IMR-90 (cell line): ENCODE results near the gene ZDHHC14. TPM values are rescaled to one million over a fixed set of nuclear protein-coding genes. Genes with fewer than 3 reads are reported as not detected.

Source experiments
- ATAC-seq: fragments of 200-7000 bp; cut with Tn5 transposase; 2 replicates; pipeline ENCODE4 v1.9.1; 2020; ENCODE audit warnings: low read depth, mild to moderate bottlenecking, moderate library complexity
- BruUV-seq: library from RNA; stranded (reverse); fragments of 400-500 nt; replicated peaks from 2 replicates; lab custom pipeline; 2021; lab: Mats Ljungman, UMichigan
- CTCF ChIA-PET: fragments of 300-600 bp; formaldehyde crosslinking; extraction: SDS; loops from one replicate; lab custom pipeline; 2021; ENCODE audit warnings: antibody characterized with exemption; lab: Yijun Ruan, JAX
- POLR2A ChIA-PET: fragments of 300-600 bp; sonication (Branson Sonifier 250); formaldehyde crosslinking; loops from one replicate; lab custom pipeline; 2022; ENCODE audit warnings: antibody characterized with exemption; ENCODE audit not compliant: unreplicated experiment; lab: Charles Lee
- DNase-seq: peaks from one replicate; pipeline ENCODE4 v3.0.0; 2013
- H2AFZ ChIP-seq: replicated peaks from 2 replicates; pipeline ENCODE3; 2013; ENCODE audit warnings: low read length, mild to moderate bottlenecking; ENCODE audit not compliant: poor library complexity
- H2AK5ac ChIP-seq: 2 replicates; pipeline ENCODE4 v1.6.1; 2013; ENCODE audit warnings: low read depth, low read length, inconsistent platforms
- H2AK9ac ChIP-seq: replicated peaks from 2 replicates; pipeline ENCODE3; 2013; ENCODE audit warnings: mild to moderate bottlenecking, low read depth, low read length, moderate library complexity; ENCODE audit not compliant: poor library complexity
- H2BK120ac ChIP-seq: 2 replicates; pipeline ENCODE4 v1.6.1; 2013; ENCODE audit warnings: low read depth, low read length, inconsistent platforms
- H2BK15ac ChIP-seq: 3 replicates; pipeline ENCODE4 v1.6.1; 2013; ENCODE audit warnings: low read depth, low read length, inconsistent platforms
- H2BK20ac ChIP-seq: 2 replicates; pipeline ENCODE4 v1.6.1; 2013; ENCODE audit warnings: low read depth, mild to moderate bottlenecking, inconsistent platforms, low read length, moderate library complexity
- H2BK5ac ChIP-seq: 2 replicates; pipeline ENCODE4 v1.6.1; 2013; ENCODE audit warnings: mild to moderate bottlenecking, low read depth, low read length, inconsistent platforms; ENCODE audit not compliant: poor library complexity, severe bottlenecking
- H3K14ac ChIP-seq: replicated peaks from 2 replicates; pipeline ENCODE4 v1.6.1; 2013; ENCODE audit warnings: low read depth, low read length, inconsistent platforms
- H3K18ac ChIP-seq: 2 replicates; pipeline ENCODE4 v1.6.1; 2013; ENCODE audit warnings: low read depth, low read length, control low read depth
- H3K23ac ChIP-seq: 2 replicates; pipeline ENCODE4 v1.6.1; 2013; ENCODE audit warnings: low read depth, low read length, inconsistent platforms
- H3K27ac ChIP-seq: 2 replicates; pipeline ENCODE4 v1.5.1; 2013; ENCODE audit warnings: mild to moderate bottlenecking, control low read depth, low read length; ENCODE audit not compliant: insufficient read depth
- H3K27me3 ChIP-seq: 2 replicates; pipeline ENCODE4 v1.6.1; 2013; ENCODE audit warnings: low read length; ENCODE audit not compliant: control insufficient read depth, insufficient read depth
- H3K36me3 ChIP-seq: 2 replicates; pipeline ENCODE4 v1.6.1; 2013; ENCODE audit warnings: low read length, mixed read lengths; ENCODE audit not compliant: control insufficient read depth, insufficient read depth
- H3K4ac ChIP-seq: 2 replicates; pipeline ENCODE4 v1.6.1; 2013; ENCODE audit warnings: low read depth, low read length, inconsistent platforms
- H3K4me1 ChIP-seq: 2 replicates; pipeline ENCODE4 v1.6.1; 2013; ENCODE audit warnings: low read length, mixed read lengths; ENCODE audit not compliant: control insufficient read depth, insufficient read depth
- H3K4me2 ChIP-seq: 2 replicates; pipeline ENCODE4 v1.6.1; 2013; ENCODE audit warnings: low read depth, mild to moderate bottlenecking, control low read depth, low read length, moderate library complexity
- H3K4me3 ChIP-seq: 2 replicates; pipeline ENCODE4 v1.5.1; 2013; ENCODE audit warnings: low read depth, mild to moderate bottlenecking, control low read depth, low read length, moderate library complexity; ENCODE audit not compliant: insufficient read depth
- H3K56ac ChIP-seq: 2 replicates; pipeline ENCODE4 v1.6.1; 2013; ENCODE audit warnings: low read length, inconsistent platforms; ENCODE audit not compliant: insufficient read depth; ENCODE audit errors: extremely low read depth
- H3K79me1 ChIP-seq, 2 experiments: 2 replicates each; pipeline ENCODE4 v1.6.1; 2013; ENCODE audit warnings: low read length in 2 of 2, inconsistent platforms in 1 of 2, low read depth in 1 of 2
- H3K9ac ChIP-seq: 2 replicates; pipeline ENCODE4 v1.6.1; 2013; ENCODE audit warnings: low read depth, low read length, control low read depth
- H3K9me1 ChIP-seq: 2 replicates; pipeline ENCODE4 v1.6.1; 2013; ENCODE audit warnings: low read length, inconsistent platforms; ENCODE audit not compliant: insufficient read depth
- H3K9me3 ChIP-seq: 2 replicates; pipeline ENCODE4 v1.6.1; 2013; ENCODE audit warnings: low read length; ENCODE audit not compliant: control insufficient read depth, insufficient read depth
- H4K20me1 ChIP-seq: 2 replicates; pipeline ENCODE4 v1.6.1; 2013; ENCODE audit warnings: low read length, inconsistent platforms; ENCODE audit not compliant: insufficient read depth
- H4K5ac ChIP-seq: 2 replicates; pipeline ENCODE4 v1.6.1; 2013; ENCODE audit warnings: mild to moderate bottlenecking, low read depth, low read length, control low read depth
- H4K8ac ChIP-seq, 2 experiments: 2 replicates each; pipeline ENCODE4 v1.6.1; 2013; ENCODE audit warnings: low read depth in 2 of 2, low read length in 2 of 2, control low read depth in 1 of 2, inconsistent platforms in 1 of 2
- H4K91ac ChIP-seq: 2 replicates; pipeline ENCODE4 v1.6.1; 2013; ENCODE audit warnings: low read depth, low read length, inconsistent platforms; ENCODE audit not compliant: insufficient read depth
- BHLHE40 ChIP-seq: fragments of 150-350 bp; IDR thresholded peaks from 2 replicates; pipeline ENCODE4 v1.6.1; 2016; ENCODE audit warnings: mild to moderate bottlenecking, low read depth, low read length
- CEBPB ChIP-seq: IDR thresholded peaks from 2 replicates; pipeline ENCODE4 v1.6.1; 2012; ENCODE audit warnings: low read depth, low read length, improper control_type of control experiment
- CHD1 ChIP-seq: IDR thresholded peaks from 2 replicates; pipeline ENCODE4 v1.6.1; 2012; ENCODE audit warnings: low read depth, low read length, improper control_type of control experiment
- FOS ChIP-seq: fragments of 150-350 bp; IDR thresholded peaks from 2 replicates; pipeline ENCODE4 v1.6.1; 2016; ENCODE audit warnings: low read depth, low read length
- MAFK ChIP-seq: IDR thresholded peaks from 2 replicates; pipeline ENCODE4 v1.6.1; 2012; ENCODE audit warnings: low read depth, low read length, improper control_type of control experiment
- MAZ ChIP-seq: IDR thresholded peaks from 2 replicates; pipeline ENCODE4 v1.6.1; 2012; ENCODE audit warnings: low read depth, mild to moderate bottlenecking, low read length, improper control_type of control experiment, moderate library complexity, borderline replicate concordance
- MXI1 ChIP-seq: IDR thresholded peaks from 2 replicates; pipeline ENCODE4 v1.6.1; 2012; ENCODE audit warnings: low read depth, mild to moderate bottlenecking, low read length, moderate library complexity, borderline replicate concordance
- NFE2L2 ChIP-seq: fragments of 150-350 bp; IDR thresholded peaks from 2 replicates; pipeline ENCODE4 v1.6.1; 2016; ENCODE audit warnings: low read depth, mild to moderate bottlenecking, low read length
- POLR2A ChIP-seq: IDR thresholded peaks from 2 replicates; pipeline ENCODE4 v1.6.1; 2012; ENCODE audit warnings: mild to moderate bottlenecking, low read depth, low read length
- RAD21 ChIP-seq: IDR thresholded peaks from 2 replicates; pipeline ENCODE4 v1.6.1; 2012; ENCODE audit warnings: low read length, improper control_type of control experiment
- RFX5 ChIP-seq: IDR thresholded peaks from 2 replicates; pipeline ENCODE4 v1.8.0; 2012; ENCODE audit warnings: low read depth, mild to moderate bottlenecking, low read length, moderate library complexity
- SMC3 ChIP-seq: fragments of 150-350 bp; IDR thresholded peaks from 2 replicates; pipeline ENCODE4 v1.6.1; 2016; ENCODE audit warnings: low read depth, mild to moderate bottlenecking, antibody characterized with exemption, low read length, moderate library complexity
- WGBS, 2 experiments: methylation state at CpG; one replicate each; pipeline versions ENCODE4 v1.1.5 to v1.1.7; 2013; ENCODE audit warnings: missing lambda C conversion rate in 2 of 2; ENCODE audit not compliant: insufficient read length in 1 of 2; ENCODE audit errors: extremely low coverage in 2 of 2; 5-methylcytosine and 5-hydroxymethylcytosine counted together
- dilution Hi-C: fragments of 300-500 bp; cut with HindIII; formaldehyde crosslinking; loops from one replicate; pipeline ENCODE4 v1.14.3; 2018; ENCODE audit warnings: low sequenced_read_pairs; ENCODE audit not compliant: unreplicated experiment
- in situ Hi-C: fragments of 300-500 bp; cut with MboI; formaldehyde crosslinking; loops from 3 replicates; pipeline ENCODE4 v1.14.3; 2019; ENCODE audit warnings: low sequenced_read_pairs, inconsistent platforms, mixed read lengths
- intact Hi-C: fragments of 100-400 bp; cut with micrococcal nuclease; formaldehyde crosslinking; loops from 2 replicates; pipeline ENCODE4 v1.10.0; 2022
- polyA plus RNA-seq, 3 experiments: library from polyadenylated mRNA; depleted of rRNA; stranded (reverse); fragments of >200 nt; gene quantifications; 2 replicates each; pipeline ENCODE4 v1.2.3, GENCODE V29; 2012; ENCODE audit warnings: low replicate concordance in 1 of 3
- total RNA-seq: library from RNA; depleted of rRNA; stranded (reverse); fragments of >200 nt; gene quantifications from 2 replicates; pipeline ENCODE4 v1.2.3, GENCODE V29; 2012
- TF ChIP-seq, protein P1 (sequence below): fragments of 150-350 bp; IDR thresholded peaks from 2 replicates; pipeline ENCODE4 v1.6.1; 2017; ENCODE audit warnings: mild to moderate bottlenecking, antibody characterized with exemption, low read length, low read depth
- TF ChIP-seq, protein P2 (sequence below): fragments of 150-350 bp; IDR thresholded peaks from 2 replicates; pipeline ENCODE4 v1.6.1; 2016; ENCODE audit warnings: low read depth, mild to moderate bottlenecking, low read length, moderate library complexity, borderline replicate concordance
- TF ChIP-seq, protein P3 (sequence below): conservative IDR thresholded peaks from 2 replicates; pipeline ENCODE4 v1.5.1; 2012; ENCODE audit warnings: mild to moderate bottlenecking, low read depth, low read length, improper control_type of control experiment

ZDHHC14 gene
- total and polyA plus RNA-seq, 2 of the 4 experiments (the other 2 are of a cell fraction) = 0.90 to 2.0 TPM

DNA sequence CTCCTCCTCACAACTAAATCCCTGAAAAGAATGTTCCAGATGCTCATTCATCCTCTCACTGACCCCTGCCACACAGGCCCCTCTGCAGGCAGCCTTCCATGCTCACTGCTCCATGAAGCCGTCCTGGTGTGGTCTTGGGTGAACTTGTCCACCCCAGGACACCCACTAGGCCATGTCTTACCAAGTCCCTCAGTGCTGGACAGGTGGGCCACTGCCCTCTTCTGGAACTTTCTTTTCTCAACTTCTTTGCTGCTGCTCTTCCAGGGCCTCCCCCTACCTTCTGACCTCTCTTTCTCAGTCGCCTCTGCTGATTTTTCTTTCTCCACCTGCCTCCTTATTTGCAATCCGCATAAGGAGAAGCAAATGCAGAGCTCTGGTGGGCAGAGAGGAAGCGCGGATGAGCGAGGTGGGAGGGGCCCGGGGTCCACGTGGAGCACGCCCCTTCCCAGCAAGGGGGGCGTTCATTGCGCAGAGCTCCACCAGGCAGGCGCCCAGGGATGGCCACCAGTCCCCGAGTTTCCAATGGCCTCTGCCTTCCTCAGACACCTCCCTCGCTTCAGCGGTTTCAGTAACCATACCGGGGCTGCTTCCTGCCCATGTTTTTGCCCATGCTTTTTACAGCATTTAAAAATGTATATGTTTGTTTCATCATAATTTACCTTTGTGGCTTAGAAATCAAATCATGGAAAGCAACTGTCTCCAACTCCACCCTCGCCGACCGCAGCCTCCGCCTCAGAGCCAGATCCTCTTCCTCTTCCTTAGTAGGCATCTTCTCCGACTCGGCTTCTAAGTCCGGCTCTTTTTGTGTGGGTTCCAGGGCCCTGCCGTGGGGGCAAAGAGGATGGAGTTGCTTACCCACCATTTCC is 129.6 kb downstream of the ZDHHC14 start:
- H4K5ac ChIP-seq = no peak overlapping the region
- no peak overlapping the region for H3K18ac ChIP-seq
- H2AK5ac ChIP-seq = no peak overlapping the region
- intact Hi-C loops = loop anchor here (5.0 kb wide), 1 partner anchor 87 kb away; no protein-coding TSS in a partner anchor
- dilution Hi-C loops = no loop called here
- H3K4me1 ChIP-seq = peaks cover 6% of the 10 kb centered on the region
- H4K91ac ChIP-seq = no peak overlapping the region
- H3K27me3 ChIP-seq = no peaks in the 10 kb centered on the region
- DNase-seq (no peak), ATAC-seq (no peak)
- no peaks in the 10 kb centered on the region for H3K79me1 ChIP-seq
- no peak overlapping the region for H3K4me2 ChIP-seq
- no peak overlapping the region for H2AFZ ChIP-seq
- H3K4ac ChIP-seq = no peak overlapping the region
- no peaks in the 10 kb centered on the region for H4K20me1 ChIP-seq
- H3K27ac ChIP-seq = no peak overlapping the region
- ChIA-PET POLR2A (no interaction called here), CTCF (no interaction called here)
- WGBS, 2 experiments = 100% methylated on average over 3 of the region's 24 CpGs; no CpG with 5 or more reads in 1 of the 2 experiments
- H3K36me3 ChIP-seq = no peaks in the 10 kb centered on the region
- H2BK5ac ChIP-seq = no peak overlapping the region
- H3K56ac ChIP-seq = no peak overlapping the region
- no peak overlapping the region for H3K23ac ChIP-seq
- H3K9ac ChIP-seq = no peak overlapping the region
- H2BK15ac ChIP-seq = no peak overlapping the region
- H4K8ac ChIP-seq = no peak overlapping the region
- no peak overlapping the region for H2BK20ac ChIP-seq
- H3K9me1 ChIP-seq = peaks cover 8% of the 10 kb centered on the region
- H3K4me3 ChIP-seq = no peak overlapping the region
- H2AK9ac ChIP-seq = peak overlapping the region; percentile 17
- no peak overlapping the region for H2BK120ac ChIP-seq
- no TSS peak for BruUV-seq
- no peak overlapping the region for H3K14ac ChIP-seq
- H3K9me3 ChIP-seq = peaks cover 8% of the 10 kb centered on the region
- in situ Hi-C loops = no loop called here
- TF ChIP-seq POLR2A (no peak), FOS (no peak), CHD1 (no peak), BHLHE40 (no peak), MXI1 (no peak), RFX5 (no peak), SMC3 (no peak), NFE2L2 (no peak), MAFK (no peak), MAZ (no peak), CEBPB (no peak), RAD21 (no peak)
- TF ChIP-seq, protein P1, sequence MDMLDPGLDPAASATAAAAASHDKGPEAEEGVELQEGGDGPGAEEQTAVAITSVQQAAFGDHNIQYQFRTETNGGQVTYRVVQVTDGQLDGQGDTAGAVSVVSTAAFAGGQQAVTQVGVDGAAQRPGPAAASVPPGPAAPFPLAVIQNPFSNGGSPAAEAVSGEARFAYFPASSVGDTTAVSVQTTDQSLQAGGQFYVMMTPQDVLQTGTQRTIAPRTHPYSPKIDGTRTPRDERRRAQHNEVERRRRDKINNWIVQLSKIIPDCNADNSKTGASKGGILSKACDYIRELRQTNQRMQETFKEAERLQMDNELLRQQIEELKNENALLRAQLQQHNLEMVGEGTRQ = no peak
- TF ChIP-seq, protein P2, sequence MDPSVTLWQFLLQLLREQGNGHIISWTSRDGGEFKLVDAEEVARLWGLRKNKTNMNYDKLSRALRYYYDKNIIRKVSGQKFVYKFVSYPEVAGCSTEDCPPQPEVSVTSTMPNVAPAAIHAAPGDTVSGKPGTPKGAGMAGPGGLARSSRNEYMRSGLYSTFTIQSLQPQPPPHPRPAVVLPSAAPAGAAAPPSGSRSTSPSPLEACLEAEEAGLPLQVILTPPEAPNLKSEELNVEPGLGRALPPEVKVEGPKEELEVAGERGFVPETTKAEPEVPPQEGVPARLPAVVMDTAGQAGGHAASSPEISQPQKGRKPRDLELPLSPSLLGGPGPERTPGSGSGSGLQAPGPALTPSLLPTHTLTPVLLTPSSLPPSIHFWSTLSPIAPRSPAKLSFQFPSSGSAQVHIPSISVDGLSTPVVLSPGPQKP = no peak
- TF ChIP-seq, protein P3, sequence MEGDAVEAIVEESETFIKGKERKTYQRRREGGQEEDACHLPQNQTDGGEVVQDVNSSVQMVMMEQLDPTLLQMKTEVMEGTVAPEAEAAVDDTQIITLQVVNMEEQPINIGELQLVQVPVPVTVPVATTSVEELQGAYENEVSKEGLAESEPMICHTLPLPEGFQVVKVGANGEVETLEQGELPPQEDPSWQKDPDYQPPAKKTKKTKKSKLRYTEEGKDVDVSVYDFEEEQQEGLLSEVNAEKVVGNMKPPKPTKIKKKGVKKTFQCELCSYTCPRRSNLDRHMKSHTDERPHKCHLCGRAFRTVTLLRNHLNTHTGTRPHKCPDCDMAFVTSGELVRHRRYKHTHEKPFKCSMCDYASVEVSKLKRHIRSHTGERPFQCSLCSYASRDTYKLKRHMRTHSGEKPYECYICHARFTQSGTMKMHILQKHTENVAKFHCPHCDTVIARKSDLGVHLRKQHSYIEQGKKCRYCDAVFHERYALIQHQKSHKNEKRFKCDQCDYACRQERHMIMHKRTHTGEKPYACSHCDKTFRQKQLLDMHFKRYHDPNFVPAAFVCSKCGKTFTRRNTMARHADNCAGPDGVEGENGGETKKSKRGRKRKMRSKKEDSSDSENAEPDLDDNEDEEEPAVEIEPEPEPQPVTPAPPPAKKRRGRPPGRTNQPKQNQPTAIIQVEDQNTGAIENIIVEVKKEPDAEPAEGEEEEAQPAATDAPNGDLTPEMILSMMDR = no peak
